C1 segment of cervical spinal cord (tissue), 14 donors: ENCODE data around the gene TAS1R3.

Source experiments
- DNase-seq, 14 donors: peaks; one replicate each; lab custom pipeline; 2025; lab: John Stamatoyannopoulos, UW

Gene TAS1R3

GRCh38 chr1:1331068-1331965, at the start of gene TAS1R3:
TAS1R3 (plus strand) TSS chr1:1331280; CDS start chr1:1331346, 66 bp downstream.
- DNase-seq, result no peak

- DNase-seq, result peak in 1 of 14 donors; percentile 47
Measured at GRCh38 chr1:1281533-1282321, 49.4 kb upstream of the TAS1R3 start.

DNA sequence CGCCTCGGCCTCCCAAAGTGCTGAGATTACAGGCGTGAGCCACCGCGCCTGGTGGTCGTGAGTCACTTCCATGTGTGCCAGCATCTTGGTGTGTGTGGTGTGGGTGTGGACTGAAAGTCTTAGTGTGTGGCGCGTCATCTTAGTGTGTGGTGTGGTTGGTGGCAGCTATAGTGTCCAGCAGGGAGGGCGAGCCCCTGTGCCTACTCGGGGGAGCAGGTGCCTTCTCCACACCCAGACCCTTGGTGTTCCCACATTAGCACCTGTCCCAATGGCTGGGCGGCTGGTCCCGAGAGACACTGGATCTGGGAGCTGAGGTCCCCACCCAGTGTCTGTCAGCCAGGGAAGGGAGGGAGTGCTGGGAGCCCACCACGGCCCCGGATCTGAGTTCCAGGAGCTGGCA, 48.1 kb upstream of the TAS1R3 start:
- DNase-seq, result no peak

DNA sequence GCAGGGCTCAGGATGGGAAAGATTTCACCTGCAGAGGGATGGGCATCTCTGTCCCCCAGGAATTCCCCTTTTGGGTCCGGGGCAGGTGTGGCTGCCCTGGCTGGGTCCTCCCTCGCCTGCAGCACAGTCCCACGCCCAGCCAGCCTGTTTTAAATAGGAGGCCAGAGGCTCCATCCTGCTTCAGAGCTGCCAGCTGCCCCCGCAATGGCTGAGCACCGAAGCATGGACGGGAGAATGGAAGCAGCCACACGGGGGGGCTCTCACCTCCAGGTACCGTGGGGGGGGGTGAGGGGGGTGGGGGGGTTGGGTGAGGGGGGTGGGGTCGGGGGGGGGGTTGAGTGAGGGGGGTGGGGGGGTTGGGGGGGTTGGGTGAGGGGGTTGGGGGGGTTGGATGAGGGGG, 47.3 kb upstream of the TAS1R3 start:
- no peak for DNase-seq

DNA sequence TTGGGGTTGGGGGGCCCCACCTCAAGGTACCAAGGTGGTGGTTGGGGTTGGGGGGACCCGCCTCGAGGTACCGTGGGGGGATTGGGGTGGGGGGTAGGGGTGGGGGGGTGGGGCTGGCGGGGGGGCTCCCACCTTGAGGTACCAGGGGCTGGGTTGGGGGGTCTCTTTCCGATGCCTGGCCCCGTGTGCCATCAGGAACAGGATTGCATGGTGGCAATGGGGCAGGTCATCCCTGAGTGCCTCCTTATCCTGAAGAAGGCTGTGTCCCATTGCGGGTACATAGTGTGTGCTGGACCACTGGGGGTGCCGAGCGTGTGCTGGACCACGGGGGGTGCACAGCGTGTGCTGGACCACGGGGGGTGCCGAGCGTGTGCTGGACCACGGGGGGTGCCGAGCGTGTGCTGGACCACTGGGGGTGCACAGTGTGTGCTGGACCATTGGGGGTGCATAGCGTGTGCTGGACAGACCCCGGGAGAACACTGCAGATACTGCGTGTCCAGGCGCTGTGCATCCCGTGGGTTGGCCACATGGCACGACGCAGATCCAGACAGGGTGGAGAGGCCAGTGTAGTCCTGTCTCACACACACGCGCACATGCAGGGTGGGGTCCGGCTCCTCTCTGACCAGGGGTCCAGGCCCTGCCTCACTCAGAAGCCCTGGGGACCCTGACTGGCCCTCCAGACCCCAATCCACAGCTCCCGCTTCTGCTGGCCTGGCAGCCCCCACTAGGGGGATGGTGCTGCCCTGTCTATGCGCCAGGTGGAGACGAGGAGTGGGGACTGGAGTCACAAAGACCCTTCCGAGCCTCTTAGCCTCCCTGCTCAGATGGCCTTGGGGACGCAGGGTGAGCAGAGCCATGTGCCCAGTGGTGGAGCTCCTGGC, 46.6 kb upstream of the TAS1R3 start:
- no peak for DNase-seq

GRCh38 chr1:1285102-1285571, 45.9 kb upstream of the TAS1R3 start:
- DNase-seq, result no peak

DNA sequence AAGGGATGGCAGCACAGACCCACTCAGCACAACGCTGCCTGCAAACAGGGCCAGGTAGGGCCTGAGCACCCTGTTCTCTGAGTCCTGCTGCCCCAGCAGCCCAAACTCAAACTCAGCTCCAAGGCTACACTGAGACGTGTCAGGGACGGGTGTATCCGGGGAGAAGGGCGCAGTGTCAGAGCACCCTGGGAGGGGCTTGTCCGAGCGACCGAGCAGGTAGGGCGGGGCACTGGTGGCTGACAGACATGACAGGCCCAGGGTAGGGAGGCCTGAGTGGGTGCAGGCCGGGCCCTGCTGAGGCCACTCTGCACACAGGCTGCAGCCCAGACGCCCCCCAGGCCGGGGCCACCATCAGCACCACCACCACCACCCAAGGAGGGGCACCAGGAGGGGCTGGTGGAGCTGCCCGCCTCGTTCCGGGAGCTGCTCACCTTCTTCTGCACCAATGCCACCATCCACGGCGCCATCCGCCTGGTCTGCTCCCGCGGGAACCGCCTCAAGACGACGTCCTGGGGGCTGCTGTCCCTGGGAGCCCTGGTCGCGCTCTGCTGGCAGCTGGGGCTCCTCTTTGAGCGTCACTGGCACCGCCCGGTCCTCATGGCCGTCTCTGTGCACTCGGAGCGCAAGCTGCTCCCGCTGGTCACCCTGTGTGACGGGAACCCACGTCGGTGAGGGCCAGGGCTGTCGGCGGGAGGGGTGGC, 45.3 kb upstream of the TAS1R3 start:
- DNase-seq, result no peak

DNA sequence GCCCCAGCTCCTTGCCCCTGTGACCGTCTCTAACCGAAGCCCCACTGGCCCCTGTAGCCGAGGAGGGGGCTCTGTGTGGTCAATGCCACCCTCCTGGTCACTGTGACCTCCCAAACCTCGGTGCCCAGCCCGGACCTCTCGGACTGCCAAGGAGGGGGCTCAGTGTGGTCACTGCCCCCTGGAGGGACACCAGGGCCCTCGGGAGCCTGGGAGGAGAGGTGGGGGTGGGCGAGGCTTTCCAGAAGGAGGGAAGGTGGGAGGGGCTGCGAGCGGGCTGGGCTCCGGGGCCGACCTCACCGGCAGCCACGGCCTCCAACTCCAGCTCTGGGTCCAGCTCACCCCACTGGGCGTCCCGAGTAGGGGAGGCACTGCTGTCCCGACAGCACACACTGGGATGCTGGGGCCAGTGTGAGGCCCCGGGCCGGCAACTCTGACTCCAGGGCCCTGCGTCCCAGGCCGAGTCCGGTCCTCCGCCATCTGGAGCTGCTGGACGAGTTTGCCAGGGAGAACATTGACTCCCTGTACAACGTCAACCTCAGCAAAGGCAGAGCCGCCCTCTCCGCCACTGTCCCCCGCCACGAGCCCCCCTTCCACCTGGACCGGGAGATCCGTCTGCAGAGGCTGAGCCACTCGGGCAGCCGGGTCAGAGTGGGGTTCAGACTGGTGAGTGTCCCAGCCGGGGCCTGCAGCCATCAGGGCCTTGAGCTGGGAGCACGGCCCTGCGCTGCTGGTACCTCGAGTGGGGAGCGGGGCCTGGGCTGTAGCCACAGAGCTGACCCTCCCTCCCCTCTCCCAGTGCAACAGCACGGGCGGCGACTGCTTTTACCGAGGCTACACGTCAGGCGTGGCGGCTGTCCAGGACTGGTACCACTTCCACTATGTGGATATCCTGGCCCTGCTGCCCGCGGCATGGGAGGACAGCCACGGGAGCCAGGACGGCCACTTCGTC, 44.5 kb upstream of the TAS1R3 start:
- no peak for DNase-seq

DNA sequence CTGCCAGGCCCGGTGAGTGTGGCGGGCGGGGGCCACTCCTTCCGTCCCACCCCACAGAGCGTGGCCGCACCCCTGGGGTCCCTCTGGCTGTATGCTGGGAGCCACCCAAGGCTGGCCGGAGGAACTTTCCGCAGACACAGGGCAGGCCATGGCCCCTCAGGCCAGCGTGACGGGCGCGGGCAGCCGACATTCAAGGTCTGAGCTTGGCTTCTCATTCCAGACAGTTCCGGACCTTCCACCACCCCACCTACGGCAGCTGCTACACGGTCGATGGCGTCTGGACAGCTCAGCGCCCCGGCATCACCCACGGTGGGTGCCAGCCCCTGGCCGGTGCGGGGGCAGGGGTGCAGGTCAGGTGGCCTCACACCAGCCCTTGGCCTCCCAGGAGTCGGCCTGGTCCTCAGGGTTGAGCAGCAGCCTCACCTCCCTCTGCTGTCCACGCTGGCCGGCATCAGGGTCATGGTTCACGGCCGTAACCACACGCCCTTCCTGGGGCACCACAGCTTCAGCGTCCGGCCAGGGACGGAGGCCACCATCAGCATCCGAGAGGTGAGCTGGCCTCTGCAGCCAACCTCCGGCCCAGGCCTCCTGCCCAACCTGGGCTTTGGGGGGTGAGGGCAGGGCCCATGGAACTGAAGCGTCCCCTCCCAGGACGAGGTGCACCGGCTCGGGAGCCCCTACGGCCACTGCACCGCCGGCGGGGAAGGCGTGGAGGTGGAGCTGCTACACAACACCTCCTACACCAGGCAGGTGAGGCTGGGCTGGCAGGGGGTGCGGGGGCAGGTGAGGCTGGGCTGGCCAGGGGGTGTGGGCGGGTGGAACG, 43.6 kb upstream of the TAS1R3 start:
- DNase-seq, result no peak

DNA sequence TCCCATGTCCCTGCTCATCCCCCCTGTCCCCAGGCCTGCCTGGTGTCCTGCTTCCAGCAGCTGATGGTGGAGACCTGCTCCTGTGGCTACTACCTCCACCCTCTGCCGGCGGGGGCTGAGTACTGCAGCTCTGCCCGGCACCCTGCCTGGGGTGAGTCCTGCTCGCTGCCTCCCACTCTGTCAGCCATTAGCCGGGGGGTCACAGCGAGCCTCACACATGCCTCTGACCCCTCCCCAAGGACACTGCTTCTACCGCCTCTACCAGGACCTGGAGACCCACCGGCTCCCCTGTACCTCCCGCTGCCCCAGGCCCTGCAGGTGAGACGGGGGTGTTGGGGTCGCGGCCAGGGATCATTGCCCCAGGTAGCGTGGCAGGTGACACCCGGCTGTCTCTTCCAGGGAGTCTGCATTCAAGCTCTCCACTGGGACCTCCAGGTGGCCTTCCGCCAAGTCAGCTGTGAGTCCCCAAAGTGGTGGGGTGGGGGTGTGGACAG, 40.8 kb upstream of the TAS1R3 start:
- DNase-seq, result no peak

GRCh38 chr1:1291023-1291528, 40.0 kb upstream of the TAS1R3 start:
- DNase-seq, result no peak

- DNase-seq, result peak in 3 of 14 donors; percentile 7 to 67 (median 7)
Measured at GRCh38 chr1:1291548-1292441, 39.3 kb upstream of the TAS1R3 start.

DNA sequence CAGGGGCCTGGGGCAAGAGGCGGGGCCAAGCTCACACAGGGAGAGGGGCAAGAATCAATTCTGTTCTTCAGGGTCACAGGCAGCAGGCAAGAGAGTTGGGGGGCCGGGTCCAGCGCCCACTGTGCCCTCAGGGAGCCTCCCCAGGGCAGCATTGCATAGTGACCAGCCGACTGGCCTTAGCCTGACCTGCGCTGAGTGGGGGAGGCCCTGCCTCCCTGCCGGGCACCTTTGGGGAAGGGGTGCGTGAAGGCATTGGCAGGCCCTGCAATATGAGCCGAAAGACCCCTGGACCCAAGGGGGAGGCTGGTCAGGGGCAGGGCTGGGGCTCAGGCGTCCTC, 38.7 kb upstream of the TAS1R3 start:
- no peak for DNase-seq

GRCh38 chr1:1292851-1293250, 38.2 kb upstream of the TAS1R3 start:
- DNase-seq, result no peak

GRCh38 chr1:1293263-1294249, 37.5 kb upstream of the TAS1R3 start:
- DNase-seq, result no peak

DNA sequence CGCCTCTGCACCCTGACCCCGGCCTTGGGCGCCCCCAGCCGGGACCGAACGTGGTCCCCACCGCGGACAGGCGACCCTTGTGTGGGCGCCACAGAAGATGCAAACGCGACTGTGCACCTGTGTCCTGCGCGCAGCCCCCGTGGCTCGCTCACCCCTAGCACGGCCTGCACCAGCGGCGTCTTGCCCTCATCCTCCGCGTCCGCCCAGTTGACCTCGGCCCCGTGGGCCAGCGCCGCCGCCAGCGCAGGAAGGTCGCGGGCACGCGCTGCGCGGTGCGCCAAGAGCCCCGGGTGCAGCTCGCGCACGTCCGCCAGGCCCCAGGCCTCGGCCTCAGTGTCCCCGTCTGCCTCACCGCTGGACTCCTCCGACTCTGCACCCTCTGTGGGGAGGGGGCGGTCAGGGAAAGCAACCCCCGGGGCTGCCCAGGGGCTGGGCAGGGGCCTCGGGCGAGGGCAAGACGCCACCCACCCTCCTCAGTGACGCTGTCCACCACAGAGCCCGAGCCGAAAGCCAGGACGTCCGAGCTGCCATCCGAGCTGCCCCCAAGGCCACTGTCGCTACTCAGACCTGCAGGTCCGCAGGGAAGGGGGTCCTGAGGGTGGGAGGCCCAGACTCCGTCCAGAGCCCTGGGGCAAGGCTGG, 36.7 kb upstream of the TAS1R3 start:
- no peak for DNase-seq
